ENCODE results near the gene KLK14. TPM values are rescaled to one million over a fixed set of nuclear protein-coding genes. Genes with fewer than 3 reads are reported as not detected.

Gene KLK14
- polyA plus RNA-seq, 1 donor from 2014 or later: not detected

- H3K9me2 ChIP-seq (ENCODE audit: insufficient read depth, low read length): no peaks in the 10 kb centered on the region
- no peaks in the 10 kb centered on the region for H3K36me3 ChIP-seq (ENCODE audit: insufficient read depth, low read length)
- no peak overlapping the region for H3K27ac ChIP-seq (ENCODE audit: low read length)
- H2AFZ ChIP-seq (ENCODE audit: low read depth, low read length): no peak overlapping the region
- H3K4me2 ChIP-seq (ENCODE audit: low read length): no peak overlapping the region
- no peak overlapping the region for H3K9ac ChIP-seq (ENCODE audit: low read length)
- no peaks in the 10 kb centered on the region for H3F3A ChIP-seq (ENCODE audit: insufficient read depth, low read length, poor library complexity, severe bottlenecking)
- H4K20me1 ChIP-seq (ENCODE audit: insufficient read depth): no peaks in the 10 kb centered on the region
- TF ChIP-seq MXI1 (conservative IDR thresholded peaks at IDR 0.05; ENCODE audit: poor library complexity, severe bottlenecking): no peak
- no peak for TF ChIP-seq EZH2 (IDR thresholded peaks at IDR 0.05; ENCODE audit: borderline replicate concordance, insufficient read depth, low read length, poor library complexity, severe bottlenecking)
- no peak for TF ChIP-seq CTCF (IDR thresholded peaks at IDR 0.05; ENCODE audit: poor library complexity, severe bottlenecking)
- TF ChIP-seq REST (IDR thresholded peaks at IDR 0.05; ENCODE audit: borderline replicate concordance): no peak
- TF ChIP-seq RAD21 (conservative IDR thresholded peaks at IDR 0.05): no peak
- TF ChIP-seq POLR2AphosphoS5 (IDR thresholded peaks at IDR 0.05): no peak
- no peak for TF ChIP-seq SMC3 (conservative IDR thresholded peaks at IDR 0.05; ENCODE audit: poor library complexity)
- no peak for TF ChIP-seq EP300 (conservative IDR thresholded peaks at IDR 0.05; ENCODE audit: poor library complexity, severe bottlenecking)
- TF ChIP-seq TAF1 (IDR thresholded peaks at IDR 0.05; ENCODE audit: low read depth): no peak
- peaks cover 9% of the 10 kb centered on the region for H3K27me3 ChIP-seq (ENCODE audit: insufficient read depth, low read depth, low read length)
- no peaks in the 10 kb centered on the region for H3K79me2 ChIP-seq (replicated peaks; ENCODE audit: insufficient read depth, low read length)
- H3K9me3 ChIP-seq (ENCODE audit: low read length): no peaks in the 10 kb centered on the region
- H3K4me3 ChIP-seq (ENCODE audit: low read length): no peak overlapping the region
Measured at GRCh38 chr19:51060336-51060735, 22.4 kb downstream of the KLK14 start.

- Histone ChIP-seq H3K27ac (ENCODE audit: low read length) (no peak overlapping the region), H3K9ac (ENCODE audit: low read length) (no peak overlapping the region), H3K79me2 (replicated peaks; ENCODE audit: insufficient read depth, low read length) (no peaks in the 10 kb centered on the region), H3K9me3 (ENCODE audit: low read length) (no peaks in the 10 kb centered on the region), H4K20me1 (ENCODE audit: insufficient read depth) (no peaks in the 10 kb centered on the region), H3K4me2 (ENCODE audit: low read length) (no peak overlapping the region), H3K4me3 (ENCODE audit: low read length) (no peak overlapping the region), H3K9me2 (ENCODE audit: insufficient read depth, low read length) (no peaks in the 10 kb centered on the region), H2AFZ (ENCODE audit: low read depth, low read length) (no peak overlapping the region), H3K27me3 (ENCODE audit: insufficient read depth, low read depth, low read length) (peaks cover 5% of the 10 kb centered on the region), H3K36me3 (ENCODE audit: insufficient read depth, low read length) (no peaks in the 10 kb centered on the region), H3F3A (ENCODE audit: insufficient read depth, low read length, poor library complexity, severe bottlenecking) (no peaks in the 10 kb centered on the region)
- no peak for TF ChIP-seq SMC3 (conservative IDR thresholded peaks at IDR 0.05; ENCODE audit: poor library complexity)
- TF ChIP-seq CTCF (IDR thresholded peaks at IDR 0.05; ENCODE audit: poor library complexity, severe bottlenecking): no peak
- no peak for TF ChIP-seq MXI1 (conservative IDR thresholded peaks at IDR 0.05; ENCODE audit: poor library complexity, severe bottlenecking)
- TF ChIP-seq TAF1 (IDR thresholded peaks at IDR 0.05; ENCODE audit: low read depth): no peak
- TF ChIP-seq POLR2AphosphoS5 (IDR thresholded peaks at IDR 0.05): no peak
- no peak for TF ChIP-seq REST (IDR thresholded peaks at IDR 0.05; ENCODE audit: borderline replicate concordance)
- TF ChIP-seq RAD21 (conservative IDR thresholded peaks at IDR 0.05): no peak
- TF ChIP-seq EP300 (conservative IDR thresholded peaks at IDR 0.05; ENCODE audit: poor library complexity, severe bottlenecking): no peak
- TF ChIP-seq EZH2 (IDR thresholded peaks at IDR 0.05; ENCODE audit: borderline replicate concordance, insufficient read depth, low read length, poor library complexity, severe bottlenecking): no peak
Measured at GRCh38 chr19:51059715-51060114, 23.0 kb downstream of the KLK14 start.
